ENCODE data around the gene PDK3.

PDK3 gene

GRCh38 chrX:24478509-24478908 is 13.4 kb downstream of the PDK3 start:
- no peak for TF ChIP-seq CTCF (conservative IDR thresholded peaks at IDR 0.05; ENCODE audit: low read length)
- no peak overlapping the region for H3K4me3 ChIP-seq (ENCODE audit: low read length)
- DNase-seq (ENCODE audit: low read depth), result no peak

GRCh38 chrX:24479924-24480323 is 14.8 kb downstream of the PDK3 start:
- no peak for DNase-seq (ENCODE audit: low read depth)
- no peak overlapping the region for H3K4me3 ChIP-seq (ENCODE audit: low read length)

GRCh38 chrX:24480400-24480865 is 15.3 kb downstream of the PDK3 start:
- no peak for DNase-seq (ENCODE audit: low read depth)
- TF ChIP-seq CTCF (conservative IDR thresholded peaks at IDR 0.05; ENCODE audit: low read length), result no peak
- H3K4me3 ChIP-seq (ENCODE audit: low read length), result no peak overlapping the region

More at GRCh38 chrX:24479924-24480323, 14.8 kb downstream of the PDK3 start:
- no peak for TF ChIP-seq CTCF (conservative IDR thresholded peaks at IDR 0.05; ENCODE audit: low read length)

- no peak for DNase-seq (ENCODE audit: low read depth)
- no peak for TF ChIP-seq CTCF (conservative IDR thresholded peaks at IDR 0.05; ENCODE audit: low read length)
These were observed 17.8 kb downstream of the PDK3 start for GRCh38 chrX:24482823-24483415.

GRCh38 chrX:24483596-24483995 is 18.5 kb downstream of the PDK3 start:
- TF ChIP-seq CTCF (conservative IDR thresholded peaks at IDR 0.05; ENCODE audit: low read length), result no peak
- no peak for DNase-seq (ENCODE audit: low read depth)
- H3K4me3 ChIP-seq (ENCODE audit: low read length), result no peak overlapping the region

More at GRCh38 chrX:24482823-24483415, 17.8 kb downstream of the PDK3 start:
- no peak overlapping the region for H3K4me3 ChIP-seq (ENCODE audit: low read length)

DNA sequence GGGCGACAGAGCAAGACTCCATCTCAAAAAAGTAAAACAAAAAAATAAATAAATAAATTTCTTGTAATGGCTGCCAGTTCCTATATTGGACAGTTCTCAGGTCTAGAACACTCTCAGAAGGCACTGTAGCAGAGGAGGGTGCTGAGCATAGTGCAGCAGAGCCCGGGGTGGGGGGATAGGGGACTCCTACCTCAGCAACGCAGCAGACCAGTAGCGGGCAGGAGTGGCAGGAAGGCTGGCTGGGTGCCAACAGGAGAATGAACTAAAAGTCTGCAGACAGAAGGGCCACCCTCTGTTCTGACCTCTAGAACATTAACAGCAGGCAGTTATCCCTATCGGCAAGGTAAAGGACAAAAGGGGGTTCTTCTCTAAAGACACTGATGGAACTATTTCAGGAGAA is 20.2 kb downstream of the PDK3 start:
- no peak overlapping the region for H3K4me3 ChIP-seq (ENCODE audit: low read length)
- no peak for TF ChIP-seq CTCF (conservative IDR thresholded peaks at IDR 0.05; ENCODE audit: low read length)
- no peak for DNase-seq (ENCODE audit: low read depth)

GRCh38 chrX:24485976-24486680 is 21.0 kb downstream of the PDK3 start:
- no peak for DNase-seq (ENCODE audit: low read depth)
- no peak for TF ChIP-seq CTCF (conservative IDR thresholded peaks at IDR 0.05; ENCODE audit: low read length)
- no peak overlapping the region for H3K4me3 ChIP-seq (ENCODE audit: low read length)

Measured in AG10803 (cell line).